Endothelial cell of umbilical vein (primary cell): Measurements from ENCODE around the gene TARM1. TPM values are rescaled to one million over a fixed set of nuclear protein-coding genes. Genes with fewer than 3 reads are reported as not detected.

Experiments
- BruUV-seq: library from RNA; stranded (reverse); fragments of 400-500 nt; replicated peaks from 2 replicates; lab custom pipeline; 2021; lab: Mats Ljungman, UMichigan
- CTCF ChIA-PET: fragments of 300-600, 350-600 bp; sonication (Branson Sonifier 250); formaldehyde crosslinking; loops from one replicate; lab custom pipeline; 2021; ENCODE audit warnings: antibody characterized with exemption, inconsistent platforms; lab: Charles Lee
- POLR2A ChIA-PET: fragments of 300-600, 350-600 bp; sonication (Branson Sonifier 250); formaldehyde crosslinking; loops from one replicate; lab custom pipeline; 2021; ENCODE audit warnings: antibody characterized with exemption, inconsistent platforms; lab: Charles Lee
- DNase-seq: peaks from one replicate; pipeline ENCODE4 v3.0.0-alpha.2; 2011; ENCODE audit warnings: low read depth, low spot score
- FAIRE-seq: peaks from 2 replicates; lab custom pipeline; 2011; peaks lifted over from hg19 to GRCh38; lab: Jason Lieb, UNC
- H2AFZ ChIP-seq: 2 replicates; pipeline ENCODE4 v1.6.0; 2012; ENCODE audit warnings: low read depth, low read length, control low read depth, inconsistent platforms
- H3K27ac ChIP-seq: 2 replicates; pipeline ENCODE4 v1.5.1; 2011; ENCODE audit warnings: low read depth, mild to moderate bottlenecking, control low read depth, low read length, moderate library complexity; ENCODE audit not compliant: insufficient read depth
- H3K27me3 ChIP-seq, 2 experiments: 2 replicates each; pipeline versions ENCODE4 v1.6.0 to v1.6.1; 2011; ENCODE audit warnings: low read length in 2 of 2, mixed read lengths in 1 of 2; ENCODE audit not compliant: control insufficient read depth in 2 of 2, insufficient read depth in 2 of 2
- H3K36me3 ChIP-seq, 2 experiments: 2 replicates in 1 of 2; 3 replicates in 1 of 2; pipeline ENCODE4 v1.5.1; 2011; ENCODE audit warnings: low read length in 2 of 2, mild to moderate bottlenecking in 1 of 2, moderate library complexity in 1 of 2; ENCODE audit not compliant: control insufficient read depth in 2 of 2, insufficient read depth in 2 of 2; ENCODE audit errors: extremely low read depth in 1 of 2
- H3K4me1 ChIP-seq: 3 replicates; pipeline ENCODE4 v1.5.1; 2011; ENCODE audit warnings: mild to moderate bottlenecking, low read length; ENCODE audit not compliant: control insufficient read depth, insufficient read depth; ENCODE audit errors: extremely low read depth
- H3K4me2 ChIP-seq: 2 replicates; pipeline ENCODE4 v1.6.1; 2011; ENCODE audit warnings: low read length, control low read depth, mixed read lengths; ENCODE audit not compliant: insufficient read depth
- H3K4me3 ChIP-seq, 3 experiments: fragments of 200-600 bp in 1 of 3; sonication (generic), shearing (Covaris generic) in 1 of 3; replicated peaks in 1 of 3; 2 replicates each; pipeline ENCODE4 v1.5.1; 2011 to 2016; ENCODE audit warnings: control low read depth in 3 of 3, low read length in 3 of 3, mild to moderate bottlenecking in 2 of 3, inconsistent platforms in 1 of 3, low read depth in 1 of 3, moderate library complexity in 1 of 3; ENCODE audit not compliant: insufficient read depth in 1 of 3
- H3K79me2 ChIP-seq: 2 replicates; pipeline ENCODE4 v1.6.0; 2012; ENCODE audit warnings: low read length, inconsistent platforms; ENCODE audit not compliant: control insufficient read depth, insufficient read depth
- H3K9ac ChIP-seq: replicated peaks from 2 replicates; pipeline ENCODE3; 2011; ENCODE audit warnings: low read length, control low read depth; ENCODE audit not compliant: insufficient read depth; ENCODE audit errors: extremely low read depth
- H3K9me1 ChIP-seq: replicated peaks from 3 replicates; pipeline ENCODE4 v1.6.0; 2011; ENCODE audit warnings: mild to moderate bottlenecking, low read length; ENCODE audit not compliant: control insufficient read depth, insufficient read depth; ENCODE audit errors: extremely low read depth
- H3K9me3 ChIP-seq: replicated peaks from 2 replicates; pipeline ENCODE4 v1.5.1; 2012; ENCODE audit warnings: low read length, inconsistent platforms; ENCODE audit not compliant: control insufficient read depth, insufficient read depth
- H4K20me1 ChIP-seq: replicated peaks from 2 replicates; pipeline ENCODE3; 2011; ENCODE audit warnings: mild to moderate bottlenecking, low read length; ENCODE audit not compliant: control insufficient read depth, insufficient read depth; ENCODE audit errors: extremely low read depth
- EZH2 ChIP-seq: IDR thresholded peaks from 2 replicates; pipeline ENCODE4 v1.6.1; 2012; ENCODE audit warnings: borderline replicate concordance, low read depth, mild to moderate bottlenecking, moderate library complexity, low read length, inconsistent platforms; ENCODE audit not compliant: severe bottlenecking
- FOS ChIP-seq: IDR thresholded peaks from 2 replicates; pipeline ENCODE4 v1.6.1; 2011; ENCODE audit warnings: mild to moderate bottlenecking, low read length, moderate library complexity, borderline replicate concordance; ENCODE audit not compliant: insufficient read depth
- GATA2 ChIP-seq: IDR thresholded peaks from 2 replicates; pipeline ENCODE4 v1.7.0; 2011; ENCODE audit warnings: low read depth, mild to moderate bottlenecking, moderate library complexity, mixed read lengths, low read length; ENCODE audit not compliant: insufficient read length, insufficient read depth
- JUN ChIP-seq: IDR thresholded peaks from 2 replicates; pipeline ENCODE4 v1.6.1; 2011; ENCODE audit warnings: borderline replicate concordance, low read depth; ENCODE audit not compliant: insufficient read length, insufficient read depth
- MYC ChIP-seq: IDR thresholded peaks from one replicate; pipeline ENCODE4 v1.6.1; 2011; ENCODE audit warnings: mild to moderate bottlenecking, low read depth, low read length
- POLR2A ChIP-seq: IDR thresholded peaks from 2 replicates; pipeline ENCODE4 v1.6.1; 2012; ENCODE audit warnings: low read depth, mild to moderate bottlenecking, control low read depth, low read length
- POLR2AphosphoS5 ChIP-seq: IDR thresholded peaks from 2 replicates; pipeline ENCODE4 v1.6.1; 2012; ENCODE audit warnings: low read depth, mild to moderate bottlenecking, control low read depth, low read length, moderate library complexity; ENCODE audit not compliant: insufficient read depth
- dilution Hi-C: fragments of 300-500 bp; cut with MboI; formaldehyde crosslinking; loops from one replicate; pipeline ENCODE4 v1.15.0; 2019; ENCODE audit warnings: low sequenced_read_pairs; ENCODE audit not compliant: extremely low pct_ligation_motif_present
- intact Hi-C: fragments of 100-400 bp; cut with micrococcal nuclease; formaldehyde crosslinking; loops from one replicate; pipeline ENCODE4 v1.10.0; 2022
- polyA plus RNA-seq, 4 experiments: library from polyadenylated mRNA; depleted of rRNA in 3 of 4; stranded (reverse) in 3 of 4; unstranded in 1 of 4; fragments of >200 nt; gene quantifications; 2 replicates each; pipeline versions ENCODE4 v1.2.1 to v1.2.3, GENCODE V29; 2011 to 2012; ENCODE audit warnings: missing spikeins in 1 of 4
- total RNA-seq: library from RNA; stranded (reverse); gene quantifications from 2 replicates; pipeline ENCODE4 v1.2.3, GENCODE V29; 2021
- TF ChIP-seq, protein P1 (sequence below), 2 donors: IDR thresholded peaks; 1 replicate in 1 of 2; 2 replicates in 1 of 2; pipeline ENCODE4 v1.5.1; 2011; ENCODE audit warnings: low read length in 2 of 2, mild to moderate bottlenecking in 2 of 2, moderate library complexity in 2 of 2, control low read depth in 1 of 2, inconsistent platforms in 1 of 2, low read depth in 1 of 2; ENCODE audit not compliant: insufficient read depth in 1 of 2; ENCODE audit errors: extremely low read depth in 1 of 2
- TF ChIP-seq, protein P2 (sequence below): IDR thresholded peaks from 2 replicates; pipeline ENCODE4 v1.6.1; 2011; ENCODE audit not compliant: insufficient read depth, insufficient read length

TARM1 gene
- total and polyA plus RNA-seq, 2 donors (not counting 3 experiments of a cell fraction or from before 2014, with no cell fraction given) = not detected

GRCh38 chr19:54114340-54115108, 33.4 kb upstream of the TARM1 start:
- no peak for TF ChIP-seq MYC
- peak; percentile 32 for TF ChIP-seq POLR2AphosphoS5
- TF ChIP-seq POLR2A = peak; percentile 68
- TF ChIP-seq, protein P1, sequence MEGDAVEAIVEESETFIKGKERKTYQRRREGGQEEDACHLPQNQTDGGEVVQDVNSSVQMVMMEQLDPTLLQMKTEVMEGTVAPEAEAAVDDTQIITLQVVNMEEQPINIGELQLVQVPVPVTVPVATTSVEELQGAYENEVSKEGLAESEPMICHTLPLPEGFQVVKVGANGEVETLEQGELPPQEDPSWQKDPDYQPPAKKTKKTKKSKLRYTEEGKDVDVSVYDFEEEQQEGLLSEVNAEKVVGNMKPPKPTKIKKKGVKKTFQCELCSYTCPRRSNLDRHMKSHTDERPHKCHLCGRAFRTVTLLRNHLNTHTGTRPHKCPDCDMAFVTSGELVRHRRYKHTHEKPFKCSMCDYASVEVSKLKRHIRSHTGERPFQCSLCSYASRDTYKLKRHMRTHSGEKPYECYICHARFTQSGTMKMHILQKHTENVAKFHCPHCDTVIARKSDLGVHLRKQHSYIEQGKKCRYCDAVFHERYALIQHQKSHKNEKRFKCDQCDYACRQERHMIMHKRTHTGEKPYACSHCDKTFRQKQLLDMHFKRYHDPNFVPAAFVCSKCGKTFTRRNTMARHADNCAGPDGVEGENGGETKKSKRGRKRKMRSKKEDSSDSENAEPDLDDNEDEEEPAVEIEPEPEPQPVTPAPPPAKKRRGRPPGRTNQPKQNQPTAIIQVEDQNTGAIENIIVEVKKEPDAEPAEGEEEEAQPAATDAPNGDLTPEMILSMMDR (IDR thresholded peaks at IDR 0.05; ENCODE audit: extremely low read depth in 1 of 2, insufficient read depth in 1 of 2, low read depth in 1 of 2, low read length in 2 of 2) = no peak
- TF ChIP-seq EZH2 = no peak
- TF ChIP-seq JUN = no peak
- TF ChIP-seq, protein P2, sequence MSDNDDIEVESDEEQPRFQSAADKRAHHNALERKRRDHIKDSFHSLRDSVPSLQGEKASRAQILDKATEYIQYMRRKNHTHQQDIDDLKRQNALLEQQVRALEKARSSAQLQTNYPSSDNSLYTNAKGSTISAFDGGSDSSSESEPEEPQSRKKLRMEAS = no peak
- TF ChIP-seq FOS = no peak
- TF ChIP-seq GATA2 = no peak
- Histone ChIP-seq H3K4me3 (peak overlapping the region; percentile 51 to 81 (median 68)), H3K27ac (no peak overlapping the region), H4K20me1 (no peaks in the 10 kb centered on the region), H3K9ac (peak overlapping the region; percentile 82), H3K9me3 (no peaks in the 10 kb centered on the region), H3K4me2 (peak overlapping the region; percentile 84), H3K4me1 (peaks cover 7% of the 10 kb centered on the region), H2AFZ (peak overlapping the region; percentile 1), H3K79me2 (peaks cover 17% of the 10 kb centered on the region), H3K27me3 (no peaks in the 10 kb centered on the region), H3K36me3 (peaks cover 3 to 15% of the 10 kb centered on the region in 2 experiments), H3K9me1 (no peaks in the 10 kb centered on the region)
- POLR2A ChIA-PET = interaction anchor here (0.7 to 2.1 kb wide), 4 partner anchors 9 to 87 kb away, joined by 3 to 13 read pairs (median 4); partner anchors contain the start of genes CNOT3 and MBOAT7
- BruUV-seq = no TSS peak
- FAIRE-seq (peak; percentile 70), DNase-seq (peak; percentile 31)
- intact Hi-C loops (loop anchor here (1.0 to 5.0 kb wide), 4 partner anchors 12 to 132 kb away; partner anchors contain the start of genes CNOT3, LENG1 and NDUFA3), dilution Hi-C loops (no loop called here)
- CTCF ChIA-PET = interaction anchor here (0.7 to 1.7 kb wide), 8 partner anchors 9 to 306 kb away, joined by 3 to 5 read pairs (median 4); partner anchors contain the start of gene CNOT3
